ENCODE results near the gene SYT2.

Gene SYT2

DNA sequence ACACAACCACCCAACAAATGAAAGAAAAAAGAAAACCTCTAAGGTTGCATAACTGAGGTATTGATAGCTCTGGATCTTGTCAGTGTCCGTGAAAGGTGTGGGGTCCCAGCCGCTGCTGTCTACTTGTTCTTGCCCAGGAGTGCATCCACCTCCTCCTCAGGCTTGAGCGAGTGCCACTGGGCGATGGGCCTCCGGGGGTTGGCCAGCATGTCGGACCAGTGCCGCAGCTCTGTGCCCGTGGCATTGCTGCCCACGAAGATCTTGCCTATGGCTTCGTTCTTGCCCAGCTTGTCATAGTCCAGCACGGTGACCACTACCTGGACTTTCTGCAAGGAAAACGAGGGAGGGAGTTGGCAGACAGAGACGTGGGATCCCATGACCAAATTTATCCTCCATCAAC is 113.6 kb downstream of the SYT2 start:
- TF ChIP-seq, protein P1, sequence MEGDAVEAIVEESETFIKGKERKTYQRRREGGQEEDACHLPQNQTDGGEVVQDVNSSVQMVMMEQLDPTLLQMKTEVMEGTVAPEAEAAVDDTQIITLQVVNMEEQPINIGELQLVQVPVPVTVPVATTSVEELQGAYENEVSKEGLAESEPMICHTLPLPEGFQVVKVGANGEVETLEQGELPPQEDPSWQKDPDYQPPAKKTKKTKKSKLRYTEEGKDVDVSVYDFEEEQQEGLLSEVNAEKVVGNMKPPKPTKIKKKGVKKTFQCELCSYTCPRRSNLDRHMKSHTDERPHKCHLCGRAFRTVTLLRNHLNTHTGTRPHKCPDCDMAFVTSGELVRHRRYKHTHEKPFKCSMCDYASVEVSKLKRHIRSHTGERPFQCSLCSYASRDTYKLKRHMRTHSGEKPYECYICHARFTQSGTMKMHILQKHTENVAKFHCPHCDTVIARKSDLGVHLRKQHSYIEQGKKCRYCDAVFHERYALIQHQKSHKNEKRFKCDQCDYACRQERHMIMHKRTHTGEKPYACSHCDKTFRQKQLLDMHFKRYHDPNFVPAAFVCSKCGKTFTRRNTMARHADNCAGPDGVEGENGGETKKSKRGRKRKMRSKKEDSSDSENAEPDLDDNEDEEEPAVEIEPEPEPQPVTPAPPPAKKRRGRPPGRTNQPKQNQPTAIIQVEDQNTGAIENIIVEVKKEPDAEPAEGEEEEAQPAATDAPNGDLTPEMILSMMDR (IDR thresholded peaks at IDR 0.05), result no peak

DNA sequence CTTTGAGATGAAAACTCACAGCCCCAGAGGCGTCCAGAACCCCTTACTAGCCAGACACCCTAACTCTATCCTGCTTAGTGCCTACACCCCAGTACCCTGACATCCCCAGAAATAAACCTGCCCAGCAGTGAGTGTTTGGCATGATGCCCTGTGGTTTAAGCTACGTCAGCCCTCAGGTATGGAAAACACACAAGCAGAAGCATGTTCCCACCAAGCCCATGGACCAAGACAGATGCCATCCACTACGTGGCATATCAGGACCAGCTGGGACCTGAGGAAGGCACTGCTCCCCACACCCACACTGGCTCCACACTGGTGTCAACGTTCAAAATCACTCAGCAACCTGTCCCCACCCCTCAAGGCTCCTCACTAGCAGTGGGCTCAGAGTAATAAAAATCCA is 116.4 kb downstream of the SYT2 start:
- TF ChIP-seq, protein P1 (IDR thresholded peaks at IDR 0.05), result no peak

GRCh38 chr1:202592146-202592545 is 118.1 kb downstream of the SYT2 start:
- TF ChIP-seq, protein P1 (IDR thresholded peaks at IDR 0.05), result no peak

- TF ChIP-seq, protein P1 (IDR thresholded peaks at IDR 0.05), result no peak
Measured at GRCh38 chr1:202591515-202591914, 118.7 kb downstream of the SYT2 start.

DNA sequence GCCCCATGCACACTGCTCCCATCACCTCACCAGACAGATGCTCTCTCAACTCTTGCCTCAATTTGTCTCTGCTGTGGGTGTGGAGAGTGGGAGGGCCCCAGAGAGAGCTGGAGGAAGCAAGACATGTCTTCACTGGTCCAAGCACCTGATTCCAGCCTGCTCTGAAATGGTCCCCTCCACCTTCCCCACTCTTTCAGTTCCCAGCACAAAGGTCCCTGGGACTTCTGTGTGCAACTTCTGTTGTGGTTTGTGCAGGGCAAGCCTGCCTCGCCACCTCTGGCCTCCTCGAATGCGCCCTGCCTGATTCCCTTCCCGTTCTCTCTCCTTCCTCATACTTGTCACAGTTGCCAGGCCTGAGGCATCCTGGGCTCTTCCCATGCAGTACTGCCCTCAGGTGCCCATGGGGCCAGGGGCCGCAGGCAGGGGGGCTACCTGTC is 119.3 kb downstream of the SYT2 start:
- TF ChIP-seq, protein P1 (IDR thresholded peaks at IDR 0.05), result no peak

GRCh38 chr1:202590126-202590525 is 120.1 kb downstream of the SYT2 start:
- TF ChIP-seq, protein P1 (IDR thresholded peaks at IDR 0.05), result no peak

GRCh38 chr1:202589190-202589930 is 120.9 kb downstream of the SYT2 start:
- TF ChIP-seq, protein P1 (IDR thresholded peaks at IDR 0.05), result no peak

Data from LNCAP (cell line).